GM12878 (cell line): ENCODE measurements around the gene RASA4.
"Not testable (repeated sequence)": the region's sequence is repeated elsewhere in the genome, so short reads cannot be mapped to it uniquely, and the experiment has no call there.

Source experiments
- CTCF ChIP-seq, 3 experiments: IDR thresholded peaks in 2 of 3; conservative IDR thresholded peaks in 1 of 3; 2 replicates each; pipeline ENCODE4 v1.5.1; 2011; ENCODE audit warnings: low read depth in 3 of 3, low read length in 3 of 3, mild to moderate bottlenecking in 3 of 3, control low read depth in 2 of 3, moderate library complexity in 2 of 3, inconsistent platforms in 1 of 3, mixed read lengths in 1 of 3; ENCODE audit not compliant: control insufficient read depth in 2 of 3, insufficient read depth in 1 of 3; ENCODE audit errors: extremely low read depth in 1 of 3
- E2F4 ChIP-seq: IDR thresholded peaks from 2 replicates; pipeline ENCODE4 v1.6.1; 2012; ENCODE audit warnings: low read depth, low read length, improper control_type of control experiment
- MLLT1 ChIP-seq: fragments of 450-650 bp; IDR thresholded peaks from 2 replicates; pipeline ENCODE4 v1.6.1; 2016; ENCODE audit warnings: mild to moderate bottlenecking
- NFXL1 ChIP-seq: fragments of 450-650 bp; IDR thresholded peaks from 2 replicates; pipeline ENCODE4 v1.6.1; 2017; ENCODE audit warnings: antibody characterized with exemption, mild to moderate bottlenecking, borderline replicate concordance
- POLR2A ChIP-seq: IDR thresholded peaks from 2 replicates; pipeline ENCODE4 v1.6.1; 2011; ENCODE audit warnings: low read depth, mild to moderate bottlenecking, low read length
- SIX5 ChIP-seq: IDR thresholded peaks from 2 replicates; pipeline ENCODE4 v1.6.1; 2011; ENCODE audit warnings: mild to moderate bottlenecking, low read depth, low read length, moderate library complexity; ENCODE audit not compliant: severe bottlenecking
- ZNF217 ChIP-seq: fragments of 450-650 bp; IDR thresholded peaks from 2 replicates; pipeline ENCODE4 v1.6.1; 2017; ENCODE audit warnings: antibody characterized with exemption, mild to moderate bottlenecking

- not testable (repeated sequence) for TF ChIP-seq CTCF (IDR thresholded peaks at IDR 0.05 in 2 of 3, conservative IDR thresholded peaks at IDR 0.05 in 1 of 3; ENCODE audit: control insufficient read depth in 2 of 3, extremely low read depth in 1 of 3, insufficient read depth in 1 of 3, low read depth in 3 of 3, low read length in 3 of 3); ZNF217; POLR2A; MLLT1; NFXL1; SIX5; E2F4
Measured at GRCh38 chr7:102578486-102578885, 38.1 kb downstream of the RASA4 start.
